HepG2 (cell line): ENCODE data around the gene CCDC150. TPM values are rescaled to one million over a fixed set of nuclear protein-coding genes. Genes with fewer than 3 reads are reported as not detected.
A peak's percentile ranks its signal among the peaks of the same experiment; 100 is the strongest.

Source experiments
- AHR ChIP-seq: IDR thresholded peaks from 2 replicates; pipeline ENCODE4 v1.6.1; 2018; ENCODE audit warnings: missing genetic modification reagents, missing compliant biosample characterization
- ARID5B ChIP-seq: IDR thresholded peaks from 2 replicates; pipeline ENCODE4 v1.4.0; 2020; ENCODE audit warnings: mild to moderate bottlenecking, missing genetic modification reagents
- BCL6 ChIP-seq: IDR thresholded peaks from 2 replicates; pipeline ENCODE4 v1.6.1; 2016; ENCODE audit warnings: missing genetic modification reagents, missing compliant biosample characterization
- CENPX ChIP-seq: sonication (generic); formaldehyde crosslinking; IDR thresholded peaks from 2 replicates; pipeline ENCODE4 v1.9.0; 2021; ENCODE audit warnings: mild to moderate bottlenecking, missing genetic modification reagents, moderate library complexity
- CHD2 ChIP-seq: IDR thresholded peaks from 2 replicates; pipeline ENCODE4 v1.6.1; 2011; ENCODE audit warnings: low read depth, low read length, improper control_type of control experiment
- EEA1 ChIP-seq: sonication (generic); formaldehyde crosslinking; IDR thresholded peaks from 2 replicates; pipeline ENCODE4 v1.5.1; 2020; ENCODE audit warnings: mild to moderate bottlenecking, missing genetic modification reagents, borderline replicate concordance
- HOXA7 ChIP-seq: sonication (generic); formaldehyde crosslinking; IDR thresholded peaks from 2 replicates; pipeline ENCODE4 v1.8.1; 2022; ENCODE audit warnings: mild to moderate bottlenecking, missing genetic modification reagents, moderate library complexity
- MTA1 ChIP-seq: sonication (generic); formaldehyde crosslinking; IDR thresholded peaks from 2 replicates; pipeline ENCODE4 v1.4.0; 2020; ENCODE audit warnings: missing genetic modification reagents, mild to moderate bottlenecking, borderline replicate concordance
- RBAK ChIP-seq: sonication (generic); formaldehyde crosslinking; IDR thresholded peaks from 2 replicates; pipeline ENCODE4 v1.5.1; 2020; ENCODE audit warnings: mild to moderate bottlenecking, missing genetic modification reagents
- RXRA ChIP-seq: sonication (generic); formaldehyde crosslinking; IDR thresholded peaks from 2 replicates; pipeline ENCODE4 v1.5.1; 2020; ENCODE audit warnings: missing genetic modification reagents
- SCMH1 ChIP-seq: sonication (generic); formaldehyde crosslinking; IDR thresholded peaks from 2 replicates; pipeline ENCODE4 v1.9.0; 2021; ENCODE audit warnings: missing genetic modification reagents, mild to moderate bottlenecking, borderline replicate concordance
- TOPORS ChIP-seq: sonication (generic); formaldehyde crosslinking; IDR thresholded peaks from 2 replicates; pipeline ENCODE4 v1.8.0; 2023; ENCODE audit warnings: mild to moderate bottlenecking, missing genetic modification reagents
- ZNF280B ChIP-seq: sonication (generic); formaldehyde crosslinking; IDR thresholded peaks from 2 replicates; pipeline ENCODE4 v1.5.0; 2020; ENCODE audit warnings: missing genetic modification reagents, mild to moderate bottlenecking, borderline replicate concordance
- ZNF33A ChIP-seq: sonication (generic); formaldehyde crosslinking; IDR thresholded peaks from 2 replicates; pipeline ENCODE4 v1.5.1; 2020; ENCODE audit warnings: missing genetic modification reagents, mild to moderate bottlenecking, moderate library complexity, borderline replicate concordance
- ZNF382 ChIP-seq: sonication (generic); formaldehyde crosslinking; IDR thresholded peaks from 2 replicates; pipeline ENCODE4 v1.5.0; 2020; ENCODE audit warnings: missing genetic modification reagents, mild to moderate bottlenecking, borderline replicate concordance
- ZNF484 ChIP-seq: sonication (generic); formaldehyde crosslinking; IDR thresholded peaks from 2 replicates; pipeline ENCODE4 v1.5.1; 2020; ENCODE audit warnings: mild to moderate bottlenecking, low read depth, missing genetic modification reagents, borderline replicate concordance
- ZNF589 ChIP-seq: sonication (generic); formaldehyde crosslinking; conservative IDR thresholded peaks from 2 replicates; pipeline ENCODE4 v1.8.0; 2022; ENCODE audit warnings: mild to moderate bottlenecking, moderate library complexity, missing genetic modification reagents
- ZNF652 ChIP-seq: IDR thresholded peaks from 2 replicates; pipeline ENCODE4 v1.6.1; 2016; ENCODE audit warnings: low read depth, borderline replicate concordance
- ZNF766 ChIP-seq: sonication (generic); formaldehyde crosslinking; IDR thresholded peaks from 2 replicates; pipeline ENCODE4 v1.5.0; 2020; ENCODE audit warnings: missing genetic modification reagents, borderline replicate concordance
- ZNF775 ChIP-seq: sonication (generic); formaldehyde crosslinking; IDR thresholded peaks from 2 replicates; pipeline ENCODE4 v1.4.0; 2020; ENCODE audit warnings: missing genetic modification reagents, mild to moderate bottlenecking, moderate library complexity, borderline replicate concordance
- ZSCAN12 ChIP-seq: sonication (generic); formaldehyde crosslinking; IDR thresholded peaks from 2 replicates; pipeline ENCODE4 v1.9.0; 2021; ENCODE audit warnings: mild to moderate bottlenecking, missing genetic modification reagents
- ZSCAN29 ChIP-seq: sonication (generic); formaldehyde crosslinking; conservative IDR thresholded peaks from 2 replicates; pipeline ENCODE4 v1.4.0; 2020; ENCODE audit warnings: mild to moderate bottlenecking, missing genetic modification reagents
- polyA plus RNA-seq, 8 experiments: library from polyadenylated mRNA; depleted of rRNA in 3 of 8; stranded (reverse) in 7 of 8; unstranded in 1 of 8; fragments of >200 nt; fragmentation: Illumina TruSeq in 4 of 8; extraction: Trizol in 4 of 8; gene quantifications; 2 replicates each; pipeline versions ENCODE4 v1.2.1 to v1.2.3, GENCODE V29; 2011 to 2016; ENCODE audit warnings: low read depth in 4 of 8, missing spikeins in 1 of 8, mixed read lengths in 1 of 8; ENCODE audit not compliant: insufficient read depth in 1 of 8
- total RNA-seq, 5 experiments: library from RNA; depleted of rRNA; stranded (reverse); fragments of >200 nt; fragmentation: Illumina TruSeq; extraction: Trizol; gene quantifications; 2 replicates each; pipeline ENCODE4 v1.2.3, GENCODE V29; 2016; ENCODE audit warnings: low read depth in 1 of 5

Gene CCDC150
- total and polyA plus RNA-seq, 2 of the 13 experiments (the other 11 are each of a cell fraction or from before 2014, with no cell fraction given) = 14.9 to 32.6 TPM

GRCh38 chr2:196639180-196640030, at the start of gene CCDC150 (continued):
- TF ChIP-seq ZNF33A = peak; percentile 91; the same call in 1 of the 2 replicates
- TF ChIP-seq ZNF382 = no peak
- no peak for TF ChIP-seq ZNF652 (CRISPR knock-in tag)
- TF ChIP-seq ZNF766 (CRISPR knock-in tag) = no peak
- no peak for TF ChIP-seq SCMH1 (CRISPR knock-in tag)
- TF ChIP-seq ARID5B = peak; percentile 47
- TF ChIP-seq ZNF589 (CRISPR knock-in tag) = no peak; the same call in 1 of the 2 replicates
- TF ChIP-seq RBAK = no peak
- no peak for TF ChIP-seq ZNF484
- peak; percentile 49; the same call in 1 of the 2 replicates for TF ChIP-seq AHR (CRISPR knock-in tag)
- TF ChIP-seq ZNF775 = no peak; the same call in 1 of the 2 replicates
- TF ChIP-seq MTA1 (CRISPR knock-in tag) = peak; percentile 74; the same call in 1 of the 2 replicates
- no peak for TF ChIP-seq ZSCAN12 (CRISPR knock-in tag)
- no peak; the same call in 1 of the 2 replicates for TF ChIP-seq ZSCAN29
- TF ChIP-seq BCL6 (CRISPR knock-in tag) = peak; percentile 65; the same call in 1 of the 2 replicates
- TF ChIP-seq EEA1 (CRISPR knock-in tag) = peak; percentile 71; the same call in 1 of the 2 replicates
- peak; percentile 82 for TF ChIP-seq CHD2
- TF ChIP-seq RXRA (CRISPR knock-in tag) = peak; percentile 85
- no peak for TF ChIP-seq HOXA7 (CRISPR knock-in tag)
- peak; percentile 98 for TF ChIP-seq ZNF280B (CRISPR knock-in tag)
- TF ChIP-seq CENPX (CRISPR knock-in tag) = no peak
- TF ChIP-seq TOPORS (CRISPR knock-in tag) = peak; percentile 85; the same call in 1 of the 2 replicates
